ENCODE data around the gene CMTM8.

CMTM8 gene

DNA sequence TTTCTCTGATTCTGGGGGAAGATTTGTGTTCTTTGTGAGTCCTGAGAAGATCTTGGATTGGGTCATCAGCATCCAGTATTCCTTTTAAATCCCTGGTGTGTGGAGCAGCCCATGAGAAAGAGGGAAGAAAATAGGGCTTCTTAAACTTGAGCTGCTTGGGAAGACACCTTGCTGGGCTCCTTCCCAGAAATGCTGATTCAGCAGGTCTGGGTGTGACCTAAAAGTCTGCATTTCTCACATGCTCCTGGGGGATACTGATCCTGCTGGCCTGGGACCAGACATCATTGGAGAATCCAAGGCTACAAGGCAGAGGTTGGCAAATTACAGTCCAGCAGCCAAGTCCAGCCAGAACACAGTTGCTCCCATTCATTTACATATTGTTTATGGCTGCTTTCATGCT lies 99.0 kb downstream of the CMTM8 start:
- Mint-ChIP-seq H3K36me3 (ENCODE audit: low read depth) (no peaks in the 10 kb centered on the region), H3K4me3 (no peak overlapping the region)

GRCh38 chr3:32340039-32340438 lies 101.6 kb downstream of the CMTM8 start:
- Mint-ChIP-seq H3K4me3 (no peak overlapping the region), H3K27me3 (no peaks in the 10 kb centered on the region), H3K4me1 (ENCODE audit: low read depth) (peaks cover 22% of the 10 kb centered on the region), H3K27ac (no peak overlapping the region), H3K36me3 (ENCODE audit: low read depth) (no peaks in the 10 kb centered on the region), H3K9me3 (no peaks in the 10 kb centered on the region)
- no peak for DNase-seq

More for the DNA sequence above, 99.0 kb downstream of the CMTM8 start:
- DNase-seq, result no peak
- Mint-ChIP-seq H3K27me3 (no peaks in the 10 kb centered on the region), H3K9me3 (no peaks in the 10 kb centered on the region), H3K4me1 (ENCODE audit: low read depth) (peaks cover 29% of the 10 kb centered on the region), H3K27ac (no peak overlapping the region)

DNA sequence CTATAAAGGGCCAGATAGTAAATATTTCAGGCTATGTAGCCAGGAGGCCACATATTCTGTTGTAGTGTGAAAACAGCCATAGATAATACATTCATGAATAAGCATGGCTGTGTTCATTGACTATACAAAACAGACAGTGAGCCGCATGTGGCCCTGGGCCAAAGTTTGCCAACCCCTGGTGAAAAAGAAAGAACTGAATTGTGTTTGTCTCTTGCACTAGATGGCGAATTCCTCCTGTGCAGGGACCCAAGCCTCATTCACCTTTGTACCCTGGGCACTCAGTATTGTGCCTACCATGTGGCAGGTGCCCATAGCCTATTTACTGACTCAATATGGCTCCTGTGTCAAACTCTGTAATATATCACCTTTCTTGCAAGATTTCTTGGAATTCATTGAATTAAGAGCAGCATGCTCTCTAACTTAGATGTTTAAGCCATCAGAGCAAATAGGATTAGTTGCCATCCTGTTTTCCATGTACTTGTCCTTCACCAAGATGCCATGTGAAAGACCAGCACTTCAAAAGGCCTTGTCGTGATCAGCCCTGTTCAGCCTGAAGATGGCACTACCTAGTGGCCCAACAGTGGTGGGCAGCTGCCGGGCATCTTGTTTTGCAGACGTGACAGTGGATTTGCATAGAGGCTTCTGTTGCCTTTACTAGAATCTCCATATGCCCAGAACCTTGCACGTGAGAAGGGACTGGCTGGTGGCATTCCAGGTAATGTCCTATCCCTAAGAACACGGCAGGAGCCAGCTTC lies 102.3 kb downstream of the CMTM8 start:
- Mint-ChIP-seq H3K9me3 (no peaks in the 10 kb centered on the region), H3K4me3 (no peak overlapping the region), H3K4me1 (ENCODE audit: low read depth) (peaks cover 14% of the 10 kb centered on the region), H3K36me3 (ENCODE audit: low read depth) (no peaks in the 10 kb centered on the region), H3K27ac (no peak overlapping the region), H3K27me3 (no peaks in the 10 kb centered on the region)
- DNase-seq, result no peak

DNA sequence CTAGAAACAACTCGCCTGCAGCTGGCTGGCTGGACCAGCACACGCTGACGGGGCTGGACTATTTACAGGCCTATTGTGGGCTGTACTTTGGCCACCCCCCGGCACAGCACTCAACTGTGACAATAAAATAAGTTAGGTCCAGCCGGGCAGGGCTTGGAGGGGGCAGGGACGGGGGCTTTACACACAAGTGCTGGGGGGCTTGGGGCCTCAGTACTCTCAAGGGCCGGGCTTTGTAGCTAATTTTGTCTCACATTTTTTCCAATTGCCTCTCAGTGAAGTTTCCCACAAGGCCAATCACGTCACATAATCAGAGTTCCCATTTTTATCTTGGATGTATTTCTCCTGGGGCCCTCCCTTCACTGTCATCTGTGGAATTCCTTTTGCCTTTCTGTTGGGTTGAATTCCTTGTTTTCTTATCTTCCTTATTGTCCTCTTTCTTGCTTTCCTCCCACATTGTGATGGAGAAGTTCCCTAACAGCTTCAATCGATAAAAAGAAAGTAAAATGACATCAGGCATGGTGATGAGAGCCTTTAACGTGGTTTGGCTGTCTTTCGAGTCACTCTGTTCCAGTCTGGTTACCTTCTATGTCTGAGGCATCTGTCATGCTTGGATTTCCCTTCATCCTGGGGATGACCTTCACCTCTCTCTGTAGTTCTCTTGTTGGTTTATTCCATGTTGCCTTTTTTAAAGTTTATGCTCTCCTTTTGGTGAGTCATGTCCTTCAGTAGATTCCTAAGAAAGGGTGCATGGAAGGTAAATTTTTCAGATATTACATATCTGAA lies 109.1 kb downstream of the CMTM8 start:
- H3K27me3 Mint-ChIP-seq, result no peaks in the 10 kb centered on the region

DNA sequence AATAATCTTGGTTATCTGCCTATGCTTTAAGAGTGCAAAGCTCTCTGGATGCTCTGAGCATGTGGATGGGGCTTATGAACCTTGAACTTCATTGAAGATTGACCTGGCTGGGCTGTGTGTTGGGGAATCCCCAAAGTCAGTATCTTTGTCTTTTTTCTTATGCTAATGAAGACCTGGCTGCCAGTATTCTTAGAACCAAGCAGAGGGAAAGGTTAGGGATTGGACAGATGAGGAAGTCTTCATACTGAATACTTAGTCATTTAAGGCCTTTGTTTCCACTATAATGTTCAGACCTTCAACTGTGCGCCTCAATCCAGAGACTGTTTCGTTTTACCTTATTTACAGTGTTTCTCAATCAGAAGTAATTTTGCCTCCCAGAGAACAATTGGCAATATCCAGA lies 110.7 kb downstream of the CMTM8 start:
- Mint-ChIP-seq H3K36me3 (ENCODE audit: low read depth) (no peaks in the 10 kb centered on the region), H3K4me1 (ENCODE audit: low read depth) (peaks cover 18% of the 10 kb centered on the region), H3K4me3 (no peak overlapping the region), H3K27ac (no peak overlapping the region), H3K27me3 (no peaks in the 10 kb centered on the region), H3K9me3 (no peaks in the 10 kb centered on the region)
- DNase-seq, result no peak

More for the DNA sequence above, 109.1 kb downstream of the CMTM8 start:
- Mint-ChIP-seq H3K4me3 (no peak overlapping the region), H3K4me1 (ENCODE audit: low read depth) (peaks cover 18% of the 10 kb centered on the region), H3K9me3 (no peaks in the 10 kb centered on the region), H3K36me3 (ENCODE audit: low read depth) (no peaks in the 10 kb centered on the region), H3K27ac (no peak overlapping the region)
- no peak for DNase-seq

DNA sequence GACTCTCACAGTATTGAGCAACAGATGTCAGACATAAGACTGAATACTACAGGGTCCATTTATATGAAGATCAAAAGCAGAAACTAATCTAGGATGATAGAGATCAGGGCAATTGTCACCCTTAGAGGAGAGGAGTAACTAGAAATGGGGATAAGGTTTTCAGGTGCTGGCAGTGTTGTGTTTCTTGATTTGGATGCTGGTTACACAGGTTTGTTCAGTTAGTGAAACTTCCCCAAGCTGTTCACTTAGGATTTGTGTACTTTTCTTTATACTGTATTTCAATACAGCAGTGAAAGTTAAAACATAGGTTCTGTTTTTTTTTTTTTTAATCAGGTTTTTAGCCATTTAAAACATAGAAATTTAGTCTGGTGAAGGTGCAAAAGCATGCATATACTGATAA lies 114.1 kb downstream of the CMTM8 start:
- Mint-ChIP-seq H3K9me3 (no peaks in the 10 kb centered on the region), H3K4me3 (no peak overlapping the region), H3K4me1 (ENCODE audit: low read depth) (peaks cover 13% of the 10 kb centered on the region), H3K27ac (no peak overlapping the region), H3K27me3 (no peaks in the 10 kb centered on the region), H3K36me3 (ENCODE audit: low read depth) (no peaks in the 10 kb centered on the region)
- no peak for DNase-seq

- Mint-ChIP-seq H3K4me3 (no peak overlapping the region), H3K27me3 (no peaks in the 10 kb centered on the region), H3K9me3 (no peaks in the 10 kb centered on the region), H3K36me3 (ENCODE audit: low read depth) (peaks cover 2% of the 10 kb centered on the region), H3K27ac (no peak overlapping the region), H3K4me1 (ENCODE audit: low read depth) (peaks cover 6% of the 10 kb centered on the region)
- DNase-seq, result no peak
These were observed 114.9 kb downstream of the CMTM8 start for GRCh38 chr3:32353351-32353750.

DNA sequence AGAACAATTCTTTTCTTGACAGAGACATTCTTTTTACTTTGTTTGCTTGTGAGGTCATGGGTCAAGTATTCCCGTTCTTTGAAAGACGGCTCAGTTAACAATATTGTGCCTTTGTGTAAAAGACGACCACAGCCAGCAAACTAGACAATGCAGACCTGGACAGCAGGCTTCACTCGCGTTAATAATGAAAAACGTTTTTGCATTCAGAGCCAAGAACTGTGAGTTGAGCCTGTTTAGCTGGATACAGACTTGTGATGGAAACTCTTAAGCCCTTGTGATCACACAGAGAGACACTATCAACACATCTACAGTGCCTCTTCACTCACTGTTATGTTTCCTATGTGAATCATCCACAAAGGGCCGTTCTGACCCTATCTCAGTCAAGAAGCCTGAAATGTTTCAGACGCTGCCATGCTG lies 115.9 kb downstream of the CMTM8 start:
- no peak overlapping the region for H3K4me3 Mint-ChIP-seq
- DNase-seq, result no peak
- H3K9me3 Mint-ChIP-seq, result no peaks in the 10 kb centered on the region
- H3K4me1 Mint-ChIP-seq (ENCODE audit: low read depth), result peaks cover 1% of the 10 kb centered on the region
- no peaks in the 10 kb centered on the region for H3K27me3 Mint-ChIP-seq
- no peak overlapping the region for H3K27ac Mint-ChIP-seq
- peaks cover 7% of the 10 kb centered on the region for H3K36me3 Mint-ChIP-seq (ENCODE audit: low read depth)

GRCh38 chr3:32355751-32356291 lies 117.3 kb downstream of the CMTM8 start:
- Mint-ChIP-seq H3K36me3 (ENCODE audit: low read depth) (peaks cover 10% of the 10 kb centered on the region), H3K27ac (no peak overlapping the region), H3K9me3 (no peaks in the 10 kb centered on the region), H3K4me1 (ENCODE audit: low read depth) (no peaks in the 10 kb centered on the region), H3K4me3 (no peak overlapping the region), H3K27me3 (no peaks in the 10 kb centered on the region)
- DNase-seq, result no peak

DNA sequence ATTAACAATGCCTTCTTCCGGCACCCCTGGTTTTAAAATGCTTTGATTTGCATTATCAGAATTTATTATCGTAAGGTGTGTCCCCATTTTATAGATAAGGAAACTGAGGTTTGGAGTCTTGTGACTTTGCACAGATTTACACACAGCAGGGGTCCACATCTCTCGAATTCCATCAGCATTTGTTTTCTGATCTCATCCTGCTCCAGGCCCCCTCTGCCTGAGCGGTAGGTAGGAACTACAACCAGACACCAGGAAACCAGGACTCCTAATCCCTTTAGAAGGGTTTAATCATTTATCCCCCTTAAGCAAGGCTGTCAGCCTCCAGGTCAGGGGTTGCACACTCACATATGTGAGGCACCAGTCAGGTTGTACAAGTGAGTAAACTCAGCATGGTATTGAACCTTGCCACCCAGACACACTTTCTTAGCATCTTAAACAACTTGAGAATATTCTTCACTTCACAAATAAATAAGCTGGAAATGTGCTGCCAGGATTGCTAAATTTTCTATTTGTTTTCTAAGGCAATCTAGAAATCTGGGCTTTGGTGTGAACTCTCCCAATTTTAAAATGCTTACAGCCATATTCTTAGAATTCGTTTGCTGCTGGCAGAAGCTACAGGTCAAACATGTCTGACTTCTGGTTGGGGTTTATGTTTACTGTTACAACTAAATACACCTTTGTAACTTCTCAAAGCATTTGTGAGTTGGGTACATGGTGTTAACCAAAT lies 121.4 kb downstream of the CMTM8 start:
- no peak overlapping the region for H3K27ac Mint-ChIP-seq
- H3K36me3 Mint-ChIP-seq (ENCODE audit: low read depth), result peaks cover 10% of the 10 kb centered on the region
- no peak for DNase-seq
- no peaks in the 10 kb centered on the region for H3K9me3 Mint-ChIP-seq
- H3K4me1 Mint-ChIP-seq (ENCODE audit: low read depth), result no peaks in the 10 kb centered on the region
- no peaks in the 10 kb centered on the region for H3K27me3 Mint-ChIP-seq
- no peak overlapping the region for H3K4me3 Mint-ChIP-seq

DNA sequence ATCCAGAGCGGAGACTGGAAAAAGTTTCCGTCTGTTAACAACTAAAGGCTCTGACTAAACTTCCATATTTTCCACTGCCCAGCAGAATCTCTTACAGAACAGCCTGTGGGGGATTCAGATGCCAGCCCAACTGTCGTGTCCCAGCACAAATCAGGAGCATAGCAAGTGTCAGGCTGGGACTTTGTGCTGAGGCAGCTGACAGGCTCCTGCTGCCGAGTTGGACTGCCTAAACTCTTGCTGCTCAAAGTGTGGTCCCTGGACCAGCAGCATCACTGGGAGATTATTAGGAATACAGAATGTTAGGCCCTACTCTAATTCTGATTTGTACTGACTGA lies 122.0 kb downstream of the CMTM8 start:
- no peaks in the 10 kb centered on the region for H3K4me1 Mint-ChIP-seq (ENCODE audit: low read depth)
- H3K27ac Mint-ChIP-seq, result no peak overlapping the region
- H3K36me3 Mint-ChIP-seq (ENCODE audit: low read depth), result peaks cover 10% of the 10 kb centered on the region
- no peak overlapping the region for H3K4me3 Mint-ChIP-seq
- H3K9me3 Mint-ChIP-seq, result no peaks in the 10 kb centered on the region
- H3K27me3 Mint-ChIP-seq, result no peaks in the 10 kb centered on the region
- no peak for DNase-seq

DNA sequence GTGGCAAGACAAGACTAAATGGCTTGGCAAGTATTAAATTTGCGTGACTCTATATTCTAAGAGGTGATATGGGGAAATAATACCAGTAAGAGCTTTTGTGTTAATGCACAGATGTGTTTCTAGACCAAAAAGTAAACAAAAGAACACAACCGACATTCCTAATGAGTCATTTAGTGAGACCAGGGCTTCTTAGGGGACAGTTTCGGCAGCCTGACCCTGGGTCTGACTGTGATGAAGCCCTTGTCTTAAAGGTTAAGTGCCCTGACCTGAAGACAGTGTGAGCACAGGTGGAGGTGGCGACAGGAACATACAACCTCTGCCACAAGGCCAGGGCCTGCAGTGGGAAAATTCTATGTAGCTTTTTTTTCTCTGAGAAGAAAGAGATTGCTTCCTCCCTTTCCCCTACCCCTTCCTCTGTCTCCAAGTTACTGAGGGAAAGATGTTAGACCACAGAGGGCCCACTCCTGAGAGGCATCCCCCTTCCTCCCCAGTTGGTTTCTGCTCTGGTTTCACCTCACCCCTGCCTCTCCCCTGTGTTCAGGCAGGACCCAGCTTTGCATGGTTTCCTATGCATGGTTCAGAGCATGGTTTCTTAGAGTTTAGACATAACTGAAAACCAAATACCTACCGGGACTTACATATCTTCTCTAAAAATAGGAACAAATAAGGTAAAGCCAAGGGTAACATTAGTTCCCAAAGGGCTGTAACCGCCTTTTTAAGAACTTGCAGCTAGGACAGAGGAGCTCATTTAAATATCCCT lies 128.3 kb downstream of the CMTM8 start:
- no peaks in the 10 kb centered on the region for H3K36me3 Mint-ChIP-seq (ENCODE audit: low read depth)
- peak overlapping the region; percentile 75 for H3K27ac Mint-ChIP-seq
- peaks cover 19% of the 10 kb centered on the region for H3K4me1 Mint-ChIP-seq (ENCODE audit: low read depth)
- H3K27me3 Mint-ChIP-seq, result no peaks in the 10 kb centered on the region
- no peak overlapping the region for H3K4me3 Mint-ChIP-seq
- no peak for DNase-seq
- no peaks in the 10 kb centered on the region for H3K9me3 Mint-ChIP-seq

- H3K4me3 Mint-ChIP-seq, result no peak overlapping the region
- H3K36me3 Mint-ChIP-seq (ENCODE audit: low read depth), result no peaks in the 10 kb centered on the region
These were observed 129.0 kb downstream of the CMTM8 start for GRCh38 chr3:32367442-32367841.

More at GRCh38 chr3:32367442-32367841, 129.0 kb downstream of the CMTM8 start:
- Mint-ChIP-seq H3K27ac (no peak overlapping the region), H3K27me3 (no peaks in the 10 kb centered on the region), H3K9me3 (no peaks in the 10 kb centered on the region), H3K4me1 (ENCODE audit: low read depth) (peaks cover 25% of the 10 kb centered on the region)
- DNase-seq, result no peak

All from activated T-cell treated with anti-CD3 and anti-CD28 coated beads, Interleukin-2, amount 50 U/mL, for 24 hours (primary cell).